ENCODE data around the gene GNB1L.
"Not testable (repeated sequence)": the region's sequence is repeated elsewhere in the genome, so short reads cannot be mapped to it uniquely, and the experiment has no call there.

Gene GNB1L

GRCh38 chr22:19885841-19886592 lies 31.3 kb upstream of the GNB1L start:
- H3K36me3 ChIP-seq (ENCODE audit: control insufficient read depth, insufficient read depth, low read length) = peaks cover 2% of the 10 kb centered on the region
- H3K9ac ChIP-seq (ENCODE audit: low read length) = no peak overlapping the region
- H3K4me3 ChIP-seq (ENCODE audit: low read length) = no peak overlapping the region
- no peaks in the 10 kb centered on the region for H3K27me3 ChIP-seq (ENCODE audit: control insufficient read depth, insufficient read depth, low read length)
- no peak overlapping the region for H3K27ac ChIP-seq (ENCODE audit: low read depth, low read length)
- H3K4me1 ChIP-seq (ENCODE audit: control insufficient read depth, insufficient read depth, low read length) = peaks cover 11% of the 10 kb centered on the region

GRCh38 chr22:19884954-19885751 lies 30.5 kb upstream of the GNB1L start:
- Histone ChIP-seq H3K36me3 (ENCODE audit: control insufficient read depth, insufficient read depth, low read length) (no peaks in the 10 kb centered on the region), H3K4me3 (ENCODE audit: low read length) (no peak overlapping the region), H3K4me1 (ENCODE audit: control insufficient read depth, insufficient read depth, low read length) (peaks cover 16% of the 10 kb centered on the region), H3K9ac (ENCODE audit: low read length) (no peak overlapping the region), H3K27ac (ENCODE audit: low read depth, low read length) (no peak overlapping the region), H3K27me3 (ENCODE audit: control insufficient read depth, insufficient read depth, low read length) (no peaks in the 10 kb centered on the region)

- H3K9ac ChIP-seq (ENCODE audit: low read length) = no peak overlapping the region
- no peak overlapping the region for H3K27ac ChIP-seq (ENCODE audit: low read depth, low read length)
- no peaks in the 10 kb centered on the region for H3K27me3 ChIP-seq (ENCODE audit: control insufficient read depth, insufficient read depth, low read length)
- no peak overlapping the region for H3K4me3 ChIP-seq (ENCODE audit: low read length)
- H3K36me3 ChIP-seq (ENCODE audit: control insufficient read depth, insufficient read depth, low read length) = no peaks in the 10 kb centered on the region
- peaks cover 16% of the 10 kb centered on the region for H3K4me1 ChIP-seq (ENCODE audit: control insufficient read depth, insufficient read depth, low read length)
These were observed 29.7 kb upstream of the GNB1L start for GRCh38 chr22:19884161-19884953.

- H3K27me3 ChIP-seq (ENCODE audit: control insufficient read depth, insufficient read depth, low read length); H3K36me3 ChIP-seq (ENCODE audit: control insufficient read depth, insufficient read depth, low read length); H3K27ac ChIP-seq (ENCODE audit: low read depth, low read length); H3K4me3 ChIP-seq (ENCODE audit: low read length); H3K9ac ChIP-seq (ENCODE audit: low read length): not testable (repeated sequence)
- peaks cover 16% of the 10 kb centered on the region for H3K4me1 ChIP-seq (ENCODE audit: control insufficient read depth, insufficient read depth, low read length)
These were observed 28.8 kb upstream of the GNB1L start for GRCh38 chr22:19883446-19883845.

GRCh38 chr22:19882446-19883381 lies 28.0 kb upstream of the GNB1L start:
- no peak overlapping the region for H3K4me3 ChIP-seq (ENCODE audit: low read length)
- no peaks in the 10 kb centered on the region for H3K36me3 ChIP-seq (ENCODE audit: control insufficient read depth, insufficient read depth, low read length)
- no peak overlapping the region for H3K27ac ChIP-seq (ENCODE audit: low read depth, low read length)
- H3K27me3 ChIP-seq (ENCODE audit: control insufficient read depth, insufficient read depth, low read length) = no peaks in the 10 kb centered on the region
- H3K4me1 ChIP-seq (ENCODE audit: control insufficient read depth, insufficient read depth, low read length) = peaks cover 16% of the 10 kb centered on the region
- no peak overlapping the region for H3K9ac ChIP-seq (ENCODE audit: low read length)

- H3K4me3 ChIP-seq (ENCODE audit: low read length) = peak overlapping the region; percentile 44
- peak overlapping the region; percentile 19 for H3K27ac ChIP-seq (ENCODE audit: low read depth, low read length)
- H3K36me3 ChIP-seq (ENCODE audit: control insufficient read depth, insufficient read depth, low read length) = no peaks in the 10 kb centered on the region
These were observed 26.3 kb upstream of the GNB1L start for GRCh38 chr22:19880786-19881569.

GRCh38 chr22:19879992-19880785 lies 25.5 kb upstream of the GNB1L start:
- Histone ChIP-seq H3K4me1 (ENCODE audit: control insufficient read depth, insufficient read depth, low read length) (peaks cover 16% of the 10 kb centered on the region), H3K9ac (ENCODE audit: low read length) (no peak overlapping the region), H3K4me3 (ENCODE audit: low read length) (peak overlapping the region; percentile 44), H3K27me3 (ENCODE audit: control insufficient read depth, insufficient read depth, low read length) (no peaks in the 10 kb centered on the region), H3K27ac (ENCODE audit: low read depth, low read length) (peak overlapping the region; percentile 19), H3K36me3 (ENCODE audit: control insufficient read depth, insufficient read depth, low read length) (no peaks in the 10 kb centered on the region)

More at GRCh38 chr22:19880786-19881569, 26.3 kb upstream of the GNB1L start:
- Histone ChIP-seq H3K27me3 (ENCODE audit: control insufficient read depth, insufficient read depth, low read length) (no peaks in the 10 kb centered on the region), H3K9ac (ENCODE audit: low read length) (no peak overlapping the region), H3K4me1 (ENCODE audit: control insufficient read depth, insufficient read depth, low read length) (peaks cover 16% of the 10 kb centered on the region)

GRCh38 chr22:19879643-19879991 lies 24.9 kb upstream of the GNB1L start:
- Histone ChIP-seq H3K27ac (ENCODE audit: low read depth, low read length) (no peak overlapping the region), H3K4me3 (ENCODE audit: low read length) (no peak overlapping the region), H3K4me1 (ENCODE audit: control insufficient read depth, insufficient read depth, low read length) (peaks cover 16% of the 10 kb centered on the region), H3K36me3 (ENCODE audit: control insufficient read depth, insufficient read depth, low read length) (no peaks in the 10 kb centered on the region), H3K27me3 (ENCODE audit: control insufficient read depth, insufficient read depth, low read length) (no peaks in the 10 kb centered on the region), H3K9ac (ENCODE audit: low read length) (no peak overlapping the region)

GRCh38 chr22:19879246-19879570 lies 24.5 kb upstream of the GNB1L start:
- no peak overlapping the region for H3K27ac ChIP-seq (ENCODE audit: low read depth, low read length)
- H3K4me1 ChIP-seq (ENCODE audit: control insufficient read depth, insufficient read depth, low read length) = peaks cover 16% of the 10 kb centered on the region
- H3K9ac ChIP-seq (ENCODE audit: low read length) = no peak overlapping the region
- H3K36me3 ChIP-seq (ENCODE audit: control insufficient read depth, insufficient read depth, low read length) = no peaks in the 10 kb centered on the region
- H3K4me3 ChIP-seq (ENCODE audit: low read length) = no peak overlapping the region
- H3K27me3 ChIP-seq (ENCODE audit: control insufficient read depth, insufficient read depth, low read length) = no peaks in the 10 kb centered on the region

GRCh38 chr22:19878461-19879245 lies 24.0 kb upstream of the GNB1L start:
- H3K4me1 ChIP-seq (ENCODE audit: control insufficient read depth, insufficient read depth, low read length) = peaks cover 16% of the 10 kb centered on the region
- H3K9ac ChIP-seq (ENCODE audit: low read length) = no peak overlapping the region
- H3K36me3 ChIP-seq (ENCODE audit: control insufficient read depth, insufficient read depth, low read length) = no peaks in the 10 kb centered on the region
- H3K4me3 ChIP-seq (ENCODE audit: low read length) = no peak overlapping the region
- no peak overlapping the region for H3K27ac ChIP-seq (ENCODE audit: low read depth, low read length)
- H3K27me3 ChIP-seq (ENCODE audit: control insufficient read depth, insufficient read depth, low read length) = no peaks in the 10 kb centered on the region
